Prostate gland (tissue), 2 donors: Measurements from ENCODE around the gene SUSD5. TPM values are rescaled to one million over a fixed set of nuclear protein-coding genes. Genes with fewer than 3 reads are reported as not detected.

Source experiments
- DNase-seq: peaks from one replicate; pipeline ENCODE4 v3.0.0-alpha.2; 2019; ENCODE audit warnings: low spot score
- H3K27ac ChIP-seq, 2 donors: fragments of 200-600 bp; sonication (generic); 2 replicates each; pipeline ENCODE4 v1.5.1; 2017 to 2019
- H3K27me3 ChIP-seq: fragments of 200-600 bp; sonication (generic); replicated peaks from 2 replicates; pipeline ENCODE4 v1.5.1; 2019; ENCODE audit not compliant: insufficient read depth
- H3K36me3 ChIP-seq, 2 donors: fragments of 200-600 bp; sonication (generic); 1 replicate in 1 of 2; 2 replicates in 1 of 2; pipeline versions ENCODE4 v1.5.1 to v1.8.1; 2017 to 2019
- H3K4me1 ChIP-seq: fragments of 200-600 bp; sonication (generic); replicated peaks from 2 replicates; pipeline ENCODE4 v1.5.1; 2019
- H3K4me3 ChIP-seq, 2 donors: fragments of 200-600 bp; sonication (generic); 2 replicates each; pipeline ENCODE4 v1.5.1; 2017 to 2019
- H3K9me3 ChIP-seq: fragments of 200-600 bp; sonication (generic); 2 replicates; pipeline ENCODE4 v1.5.1; 2017
- POLR2A ChIP-seq: fragments of 450-650 bp; IDR thresholded peaks from one replicate; pipeline ENCODE4 v1.6.1; 2016; ENCODE audit warnings: antibody characterized with exemption, mild to moderate bottlenecking
- POLR2AphosphoS5 ChIP-seq: sonication (generic); formaldehyde crosslinking; IDR thresholded peaks from one replicate; pipeline ENCODE4 v1.6.1; 2017; ENCODE audit warnings: antibody characterized with exemption
- WGBS: methylation state at CpG from one replicate; pipeline ENCODE4 v1.1.5; 2018; 5-methylcytosine and 5-hydroxymethylcytosine counted together
- intact Hi-C: fragments of 100-400 bp; cut with DNase I; formaldehyde crosslinking; loops from one replicate; pipeline ENCODE4 v1.14.2; 2022
- total RNA-seq, 2 donors: library from RNA; depleted of rRNA; stranded (reverse); fragments of >200 nt; gene quantifications; one replicate each; pipeline ENCODE4 v1.1.0, GENCODE V29; 2016
- TF ChIP-seq, protein P1 (sequence below), 4 experiments: fragments of 200-600 bp in 2 of 4; fragments of 450-650 bp in 2 of 4; sonication (generic) in 2 of 4; IDR thresholded peaks; 1 replicate in 3 of 4; 2 replicates in 1 of 4; pipeline ENCODE4 v1.5.1; 2016 to 2019; ENCODE audit warnings: antibody characterized with exemption in 4 of 4, mild to moderate bottlenecking in 2 of 4, moderate library complexity in 2 of 4

The SUSD5 gene
- total RNA-seq, 2 donors from 2014 or later: 0.77 to 6.9 TPM

DNA sequence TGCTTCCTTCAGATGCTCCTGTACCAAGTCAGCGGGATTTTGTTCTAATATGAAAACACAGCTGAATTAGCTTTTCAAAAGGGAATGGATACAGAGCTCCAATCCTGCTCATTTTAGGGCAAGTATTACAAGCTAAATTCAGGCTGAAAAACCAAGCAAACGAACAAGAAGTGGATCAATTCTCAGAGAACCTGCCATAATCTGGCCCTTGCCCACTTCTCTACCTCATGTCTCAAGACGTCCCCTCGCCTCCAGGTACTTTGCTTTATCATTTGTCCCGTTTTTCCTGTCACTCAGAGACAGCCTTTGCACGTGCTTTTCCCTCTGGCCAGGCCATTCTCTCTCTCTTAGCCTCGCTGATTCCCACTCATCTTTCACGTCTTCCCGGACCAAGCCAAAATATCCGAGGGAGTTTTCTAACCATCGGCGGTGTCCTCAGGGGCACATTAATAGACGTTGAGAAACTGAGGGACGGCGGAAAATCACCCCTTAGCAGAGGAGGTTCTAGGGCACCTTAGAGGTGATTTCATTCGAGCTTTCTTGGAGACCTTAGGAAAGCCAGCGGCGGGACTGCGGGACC is 654 bp downstream of the SUSD5 start:
- intact Hi-C loops: no loop called here
- no peak for DNase-seq
- Histone ChIP-seq H3K27me3 (peaks cover 2% of the 10 kb centered on the region), H3K9me3 (no peaks in the 10 kb centered on the region), H3K27ac (no peak overlapping the region), H3K4me3 (peak overlapping the region; percentile 18 to 33), H3K36me3 (no peaks in the 10 kb centered on the region), H3K4me1 (no peaks in the 10 kb centered on the region)
- 3% methylated on average over 19 of the region's 19 CpGs for WGBS
- TF ChIP-seq POLR2A (no peak), POLR2AphosphoS5 (no peak)
- TF ChIP-seq, protein P1, sequence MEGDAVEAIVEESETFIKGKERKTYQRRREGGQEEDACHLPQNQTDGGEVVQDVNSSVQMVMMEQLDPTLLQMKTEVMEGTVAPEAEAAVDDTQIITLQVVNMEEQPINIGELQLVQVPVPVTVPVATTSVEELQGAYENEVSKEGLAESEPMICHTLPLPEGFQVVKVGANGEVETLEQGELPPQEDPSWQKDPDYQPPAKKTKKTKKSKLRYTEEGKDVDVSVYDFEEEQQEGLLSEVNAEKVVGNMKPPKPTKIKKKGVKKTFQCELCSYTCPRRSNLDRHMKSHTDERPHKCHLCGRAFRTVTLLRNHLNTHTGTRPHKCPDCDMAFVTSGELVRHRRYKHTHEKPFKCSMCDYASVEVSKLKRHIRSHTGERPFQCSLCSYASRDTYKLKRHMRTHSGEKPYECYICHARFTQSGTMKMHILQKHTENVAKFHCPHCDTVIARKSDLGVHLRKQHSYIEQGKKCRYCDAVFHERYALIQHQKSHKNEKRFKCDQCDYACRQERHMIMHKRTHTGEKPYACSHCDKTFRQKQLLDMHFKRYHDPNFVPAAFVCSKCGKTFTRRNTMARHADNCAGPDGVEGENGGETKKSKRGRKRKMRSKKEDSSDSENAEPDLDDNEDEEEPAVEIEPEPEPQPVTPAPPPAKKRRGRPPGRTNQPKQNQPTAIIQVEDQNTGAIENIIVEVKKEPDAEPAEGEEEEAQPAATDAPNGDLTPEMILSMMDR (IDR thresholded peaks at IDR 0.05): no peak

DNA sequence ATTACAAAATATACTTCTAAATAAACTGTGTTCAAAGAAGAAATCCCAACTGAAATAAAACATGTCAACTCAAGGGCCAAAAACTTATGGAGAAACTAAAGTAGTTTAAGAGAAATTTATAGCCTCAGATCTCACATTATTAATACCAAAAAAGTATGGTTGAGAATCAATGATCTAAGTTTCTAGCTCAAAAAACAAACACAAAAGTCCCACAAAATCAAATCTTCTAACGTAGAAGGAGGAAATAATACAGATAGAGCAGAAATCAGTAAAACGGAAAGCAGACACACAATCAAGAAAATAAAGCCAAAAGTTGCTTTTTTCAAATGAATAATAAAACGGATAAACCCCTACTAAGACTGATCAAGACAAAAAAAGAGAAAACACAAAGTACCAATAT is 2.9 kb downstream of the SUSD5 start:
- TF ChIP-seq POLR2AphosphoS5: no peak
- TF ChIP-seq POLR2A: no peak
- no peak for DNase-seq
- no peaks in the 10 kb centered on the region for H3K9me3 ChIP-seq
- no peak overlapping the region for H3K27ac ChIP-seq
- intact Hi-C loops: no loop called here
- no peaks in the 10 kb centered on the region for H3K36me3 ChIP-seq
- H3K4me1 ChIP-seq: no peaks in the 10 kb centered on the region
- no peak overlapping the region for H3K4me3 ChIP-seq
- H3K27me3 ChIP-seq: peaks cover 2% of the 10 kb centered on the region
- 93% methylated on average over 3 of the region's 3 CpGs for WGBS

DNA sequence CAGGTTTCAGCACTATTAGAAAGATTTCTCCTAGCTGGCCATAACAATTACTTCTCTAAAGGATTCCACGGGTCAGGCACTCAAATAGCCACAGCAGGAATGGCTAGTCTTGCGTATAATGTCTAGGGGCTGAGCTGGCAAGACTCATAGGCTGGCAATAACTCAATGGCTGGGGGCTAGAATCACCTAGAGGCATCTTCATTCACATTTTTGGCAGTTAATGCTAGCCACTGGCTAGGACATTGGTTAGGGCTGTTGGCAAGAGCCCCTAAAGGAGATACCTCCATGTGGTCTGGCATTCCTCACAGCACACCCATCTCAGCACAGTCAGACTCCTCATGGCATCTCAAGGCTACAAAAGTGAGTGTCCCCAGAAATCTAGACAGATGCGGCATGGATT is 6.2 kb downstream of the SUSD5 start:
- H3K36me3 ChIP-seq: no peaks in the 10 kb centered on the region
- H3K27ac ChIP-seq: no peak overlapping the region
- no peaks in the 10 kb centered on the region for H3K27me3 ChIP-seq
- H3K4me3 ChIP-seq: no peak overlapping the region
- intact Hi-C loops: no loop called here
- TF ChIP-seq, protein P1 (IDR thresholded peaks at IDR 0.05): no peak
- TF ChIP-seq POLR2A: no peak
- TF ChIP-seq POLR2AphosphoS5: no peak
- DNase-seq: no peak
- 95% methylated on average over 3 of the region's 3 CpGs for WGBS
- H3K4me1 ChIP-seq: no peaks in the 10 kb centered on the region
- no peaks in the 10 kb centered on the region for H3K9me3 ChIP-seq

DNA sequence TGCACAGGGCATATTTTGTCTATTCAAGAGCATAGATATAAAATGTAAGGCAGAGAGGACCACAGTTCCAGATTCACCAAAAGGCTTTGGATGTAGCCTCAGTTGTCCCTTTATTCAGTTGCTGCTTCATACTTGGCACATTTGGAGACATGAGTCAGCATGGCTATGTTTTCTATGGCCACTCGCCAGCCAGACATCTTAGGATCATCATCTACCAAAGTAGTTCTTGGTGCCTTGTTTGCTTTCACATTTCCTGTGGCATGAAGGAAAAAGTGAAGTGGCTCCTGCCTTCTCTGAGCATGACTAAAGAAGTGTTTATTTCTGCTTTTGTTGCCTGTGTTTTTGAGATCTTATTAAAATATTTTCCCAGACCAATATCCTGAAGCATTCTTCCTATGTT is 7.2 kb downstream of the SUSD5 start:
- Histone ChIP-seq H3K9me3 (no peaks in the 10 kb centered on the region), H3K36me3 (no peaks in the 10 kb centered on the region), H3K4me3 (no peak overlapping the region), H3K27ac (no peak overlapping the region), H3K27me3 (no peaks in the 10 kb centered on the region), H3K4me1 (no peaks in the 10 kb centered on the region)
- no peak for DNase-seq
- TF ChIP-seq, protein P1 (IDR thresholded peaks at IDR 0.05): no peak
- TF ChIP-seq POLR2A (no peak), POLR2AphosphoS5 (no peak)
- intact Hi-C loops: no loop called here
- 79% methylated on average over 1 of the region's 1 CpG for WGBS

- Histone ChIP-seq H3K36me3 (no peaks in the 10 kb centered on the region), H3K4me3 (no peak overlapping the region), H3K4me1 (no peaks in the 10 kb centered on the region), H3K27me3 (no peaks in the 10 kb centered on the region), H3K27ac (no peak overlapping the region), H3K9me3 (no peaks in the 10 kb centered on the region)
- intact Hi-C loops: loop anchor here (10.0 kb wide), 1 partner anchor 65 kb away; no protein-coding TSS in a partner anchor
- DNase-seq: no peak
- no peak for TF ChIP-seq POLR2A
- no peak for TF ChIP-seq POLR2AphosphoS5
- TF ChIP-seq, protein P1 (IDR thresholded peaks at IDR 0.05): no peak
These were observed 9.3 kb downstream of the SUSD5 start for GRCh38 chr3:33209357-33209756.
